Dedifferentiated amniotic fluid mesenchymal stem cell (primary cell): Measurements from ENCODE around the gene IMMP2L.

Experiments
- DNase-seq: peaks from one replicate; pipeline ENCODE4 v3.0.0-alpha.2; 2016; ENCODE audit errors: extremely low spot score

Gene IMMP2L

GRCh38 chr7:110994028-110994967 lies 568.0 kb downstream of the IMMP2L start:
- DNase-seq, result no peak

DNA sequence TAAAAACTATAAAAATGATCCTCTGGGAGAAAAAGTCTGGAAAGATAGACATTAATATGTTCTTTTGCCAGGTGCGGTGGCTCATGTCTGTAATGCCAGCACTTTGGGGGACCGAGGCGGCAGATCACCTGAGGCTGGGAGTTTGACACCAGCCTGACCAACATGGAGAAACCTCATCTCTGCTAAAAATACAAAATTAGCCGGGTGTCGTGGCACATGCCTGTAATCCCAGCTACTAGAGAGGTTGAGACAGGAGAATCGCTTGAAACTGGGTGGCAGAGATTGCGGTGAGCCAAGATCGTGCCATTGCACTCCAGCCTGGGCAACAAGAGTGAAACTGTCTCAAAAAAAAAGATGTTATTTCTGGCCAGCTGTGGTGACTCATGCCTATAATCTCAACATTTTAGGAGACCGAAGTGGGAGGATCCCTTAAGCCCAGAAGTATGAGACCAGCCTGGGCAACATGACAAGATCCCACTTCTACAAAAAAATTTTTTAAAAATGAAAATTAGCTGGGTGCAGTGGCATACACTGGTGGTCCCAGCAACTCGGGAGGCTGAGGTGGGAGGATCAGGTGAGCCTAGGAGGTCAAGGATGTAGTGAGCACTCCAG lies 573.3 kb downstream of the IMMP2L start:
- no peak for DNase-seq

- no peak for DNase-seq
These were observed 573.9 kb downstream of the IMMP2L start for GRCh38 chr7:110988348-110988747.

- DNase-seq, result no peak
These were observed 575.1 kb downstream of the IMMP2L start for GRCh38 chr7:110987127-110987693.

- no peak for DNase-seq
These were observed 578.4 kb downstream of the IMMP2L start for GRCh38 chr7:110983822-110984456.

GRCh38 chr7:110977127-110977737 lies 585.1 kb downstream of the IMMP2L start:
- no peak for DNase-seq

- DNase-seq, result no peak
These were observed 586.8 kb downstream of the IMMP2L start for GRCh38 chr7:110975486-110975885.

DNA sequence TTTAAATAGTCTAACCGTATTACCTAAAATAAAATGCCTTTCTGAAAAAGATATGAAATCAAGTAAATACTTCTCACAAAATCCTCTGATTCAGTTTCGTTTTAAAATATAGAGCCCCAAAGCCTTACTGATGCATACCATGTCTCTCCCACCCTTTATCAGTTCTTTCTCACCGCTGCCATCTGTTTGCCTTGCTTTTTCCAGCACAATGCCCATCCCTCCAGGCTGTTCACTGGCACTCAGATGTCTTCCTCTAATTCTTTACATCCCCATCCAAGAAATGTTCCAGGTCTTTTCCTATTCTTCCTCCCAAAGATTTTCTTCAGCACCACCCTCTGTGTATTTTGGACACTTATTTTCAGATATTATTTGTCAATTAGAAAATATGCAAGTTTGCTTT lies 587.9 kb downstream of the IMMP2L start:
- no peak for DNase-seq

GRCh38 chr7:110973196-110973990 lies 588.9 kb downstream of the IMMP2L start:
- DNase-seq, result no peak

- peak; percentile 30 for DNase-seq
These were observed 597.5 kb downstream of the IMMP2L start for GRCh38 chr7:110964775-110965174.

DNA sequence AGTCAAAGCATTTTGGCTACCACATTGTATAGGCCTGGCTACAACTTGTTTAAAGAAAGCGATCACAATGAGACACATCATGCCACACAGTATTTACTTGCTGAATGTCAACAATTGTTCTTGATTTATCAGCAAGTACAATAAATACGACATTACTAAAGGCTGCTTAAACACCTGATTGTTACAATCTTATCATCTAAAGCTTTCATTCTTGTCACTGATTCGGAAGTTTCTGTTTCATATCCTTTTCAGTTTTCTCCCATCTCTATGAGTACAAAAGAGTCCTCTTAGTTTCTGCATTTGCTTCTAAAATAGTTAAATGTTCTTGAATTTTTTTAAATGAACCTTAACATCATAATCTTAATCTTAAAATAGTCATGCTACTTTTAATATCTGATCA lies 599.5 kb downstream of the IMMP2L start:
- DNase-seq, result no peak

- peak; percentile 22 for DNase-seq
These were observed 599.9 kb downstream of the IMMP2L start for GRCh38 chr7:110962374-110962773.

DNA sequence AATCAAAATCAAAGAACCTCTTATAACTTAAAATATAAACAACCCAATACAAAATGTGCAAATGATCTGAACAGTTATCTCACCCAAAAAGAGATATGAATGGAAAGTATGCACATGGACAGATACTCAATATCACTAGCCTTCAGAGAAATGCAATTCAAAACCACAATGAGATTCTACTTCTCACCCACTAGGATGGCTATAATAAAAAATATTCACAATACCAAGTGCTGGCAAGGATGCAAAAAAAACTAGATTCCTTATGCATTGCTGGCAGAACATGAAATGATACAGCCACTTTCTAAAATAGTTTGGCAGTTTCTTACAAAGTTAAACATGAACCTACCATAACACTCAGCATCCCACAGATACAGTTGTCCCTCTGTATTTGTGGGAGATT lies 601.5 kb downstream of the IMMP2L start:
- DNase-seq, result no peak

GRCh38 chr7:110948280-110948679 lies 614.0 kb downstream of the IMMP2L start:
- no peak for DNase-seq

DNA sequence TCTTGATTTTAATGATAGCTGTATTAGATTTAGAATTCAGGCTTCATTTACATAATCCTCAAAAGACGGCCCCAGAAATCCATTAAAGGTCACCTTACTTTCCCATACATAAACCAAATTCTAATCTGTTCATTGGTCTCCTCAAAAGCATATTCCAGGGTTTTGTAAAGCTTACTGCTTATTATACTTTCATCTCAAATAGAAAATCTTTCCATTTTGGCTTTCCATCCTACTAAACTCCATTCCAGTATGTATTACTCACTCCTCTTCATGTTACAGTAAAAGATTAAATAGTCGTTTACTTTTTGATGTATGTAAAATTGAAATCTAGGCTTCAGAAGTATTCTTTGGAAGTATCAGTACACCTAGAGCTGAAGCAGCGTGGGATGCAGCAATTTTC lies 614.9 kb downstream of the IMMP2L start:
- DNase-seq, result peak; percentile 34

DNA sequence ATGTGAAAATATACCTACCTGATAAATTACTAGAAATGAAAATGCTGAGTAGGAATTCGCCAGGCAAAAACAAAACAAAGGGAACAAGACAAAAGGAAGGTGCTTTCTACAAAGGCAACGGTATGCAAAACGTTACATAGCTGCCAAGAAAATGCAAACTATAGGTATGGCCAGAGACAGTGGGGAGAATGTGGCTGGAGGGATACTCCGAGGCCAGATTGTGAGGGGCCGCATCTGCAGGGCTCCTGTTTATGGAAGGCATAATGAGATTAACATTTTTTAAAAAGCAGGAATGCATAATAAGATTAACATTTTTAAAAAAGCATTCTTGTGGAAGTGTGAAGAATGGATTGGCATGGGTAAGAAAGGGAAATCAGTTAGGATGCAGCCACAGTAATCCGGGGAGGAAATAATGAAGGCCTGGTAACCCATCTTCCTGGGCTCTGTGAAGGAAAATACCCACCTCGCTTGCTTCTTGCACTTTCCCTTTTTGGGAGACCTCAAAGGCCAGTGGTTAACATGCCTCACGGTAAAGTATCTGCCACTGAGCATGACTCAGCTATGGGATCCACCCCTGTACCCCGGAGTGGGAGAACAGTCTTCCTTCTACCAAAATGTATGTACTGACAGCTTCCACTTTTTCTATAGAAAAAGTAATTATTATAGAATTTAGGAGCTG lies 617.2 kb downstream of the IMMP2L start:
- DNase-seq, result no peak

- DNase-seq, result no peak
These were observed 617.8 kb downstream of the IMMP2L start for GRCh38 chr7:110944448-110944847.

DNA sequence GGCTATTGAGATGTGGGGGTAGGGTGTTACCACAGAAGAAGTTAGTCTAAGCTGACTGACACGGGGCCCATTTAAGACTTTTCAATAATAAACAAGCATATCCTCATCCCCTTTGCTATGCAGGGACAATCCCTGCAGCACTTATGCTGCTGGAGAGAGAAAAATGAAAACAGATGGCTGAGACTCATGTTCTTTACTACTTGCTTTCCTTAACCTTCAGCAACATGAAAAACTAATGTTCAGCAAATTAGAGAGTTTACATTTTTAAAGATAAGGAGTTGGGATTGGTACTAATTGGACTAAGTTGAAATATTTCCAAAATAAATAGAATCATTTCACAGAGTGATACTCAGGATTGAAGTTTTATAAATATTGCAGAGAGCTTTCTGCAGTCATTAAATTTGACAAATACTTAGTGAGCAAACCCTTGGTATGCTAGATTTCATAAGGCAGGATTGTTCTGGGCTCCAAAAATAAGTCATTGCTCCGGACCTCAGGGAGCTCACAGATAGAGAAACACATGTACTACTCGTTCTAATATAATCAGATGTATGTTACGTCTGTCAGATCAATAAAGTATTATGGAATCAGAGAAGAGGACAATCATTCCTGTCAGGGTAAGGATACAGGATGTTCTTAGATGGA lies 618.5 kb downstream of the IMMP2L start:
- DNase-seq, result peak; percentile 80

- no peak for DNase-seq
These were observed 620.9 kb downstream of the IMMP2L start for GRCh38 chr7:110941385-110941784.

DNA sequence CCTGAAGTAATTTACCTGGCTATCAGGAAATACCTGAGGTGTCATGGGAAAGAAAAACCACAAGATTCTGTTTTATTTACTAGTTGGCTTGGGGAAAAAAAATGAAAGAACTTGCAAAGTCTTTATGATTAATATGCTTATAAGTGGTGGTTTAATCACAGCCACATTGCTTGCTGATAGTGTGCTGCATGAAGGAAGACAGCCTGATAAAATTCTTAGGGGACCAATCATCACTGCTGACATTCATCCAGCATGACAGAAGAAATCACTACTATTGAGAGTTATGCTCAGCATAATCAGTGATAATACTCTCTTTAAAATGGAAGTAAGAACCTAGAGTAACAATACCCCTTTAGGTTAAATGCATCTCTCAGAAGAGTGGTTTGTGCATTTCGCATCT lies 621.5 kb downstream of the IMMP2L start:
- no peak for DNase-seq
